OCI-LY1 (cell line): ENCODE data around the gene ZNF668.

Experiments
- H2AFZ ChIP-seq: fragments of 200-600 bp; sonication (generic), shearing (Covaris generic); 2 replicates; pipeline ENCODE4 v1.6.0; 2014; ENCODE audit warnings: antibody characterized with exemption, mild to moderate bottlenecking, low read length
- H3F3A ChIP-seq: fragments of 200-600 bp; sonication (generic), shearing (Covaris generic); 2 replicates; pipeline ENCODE4 v1.6.0; 2014; ENCODE audit warnings: mild to moderate bottlenecking, antibody characterized with exemption, low read length, moderate library complexity; ENCODE audit not compliant: insufficient read depth
- H3K27ac ChIP-seq: fragments of 200-600 bp; sonication (generic); 2 replicates; pipeline ENCODE4 v1.5.1; 2014; ENCODE audit warnings: low read length, mixed run types, mild to moderate bottlenecking, low read depth; ENCODE audit not compliant: poor library complexity, severe bottlenecking
- H3K27me3 ChIP-seq: fragments of 200-600 bp; sonication (generic); 2 replicates; pipeline ENCODE4 v1.6.0; 2014; ENCODE audit warnings: antibody characterized with exemption, mild to moderate bottlenecking, low read length, moderate library complexity; ENCODE audit not compliant: insufficient read depth
- H3K36me3 ChIP-seq: fragments of 200-600 bp; sonication (generic); 2 replicates; pipeline ENCODE4 v1.6.1; 2014; ENCODE audit warnings: mild to moderate bottlenecking, antibody characterized with exemption, low read length, moderate library complexity, mixed read lengths; ENCODE audit not compliant: insufficient read depth
- H3K4me1 ChIP-seq: fragments of 200-600 bp; sonication (generic); 2 replicates; pipeline ENCODE4 v1.5.1; 2014; ENCODE audit warnings: mild to moderate bottlenecking, low read length, moderate library complexity; ENCODE audit not compliant: insufficient read depth, severe bottlenecking
- H3K4me2 ChIP-seq: fragments of 200-600 bp; sonication (generic), shearing (Covaris generic); 2 replicates; pipeline ENCODE4 v1.6.1; 2014; ENCODE audit warnings: low read length
- H3K4me3 ChIP-seq: fragments of 200-600 bp; sonication (generic); 2 replicates; pipeline ENCODE4 v1.5.1; 2014; ENCODE audit warnings: low read length, low read depth, mild to moderate bottlenecking, mixed read lengths; ENCODE audit not compliant: poor library complexity, severe bottlenecking
- H3K79me2 ChIP-seq: fragments of 200-600 bp; shearing (Covaris generic); 2 replicates; pipeline ENCODE4 v1.6.1; 2016; ENCODE audit warnings: mixed run types, low read length, mixed read lengths; ENCODE audit not compliant: insufficient read depth
- H3K9ac ChIP-seq: fragments of 200-600 bp; sonication (generic), shearing (Covaris generic); 2 replicates; pipeline ENCODE4 v1.6.1; 2014; ENCODE audit warnings: mild to moderate bottlenecking, low read length, mixed read lengths
- H3K9me2 ChIP-seq: fragments of 200-600 bp; sonication (generic), shearing (Covaris generic); 2 replicates; pipeline ENCODE4 v1.6.1; 2014; ENCODE audit warnings: low read depth, mild to moderate bottlenecking, low read length, mixed read lengths
- H3K9me3 ChIP-seq: fragments of 200-600 bp; shearing (Covaris generic); 2 replicates; pipeline ENCODE4 v1.6.1; 2014; ENCODE audit warnings: low read length, mixed read lengths
- H4K20me1 ChIP-seq: fragments of 200-600 bp; sonication (generic), shearing (Covaris generic); 2 replicates; pipeline ENCODE4 v1.6.0; 2016; ENCODE audit warnings: mild to moderate bottlenecking, low read length; ENCODE audit not compliant: insufficient read depth
- EZH2 ChIP-seq: fragments of 200-600 bp; sonication (generic), shearing (Covaris generic); IDR thresholded peaks from 2 replicates; pipeline ENCODE4 v1.8.0; 2017; ENCODE audit warnings: borderline replicate concordance, mixed run types, mild to moderate bottlenecking, antibody characterized with exemption, low read length, moderate library complexity, mixed read lengths
- TF ChIP-seq, protein P1 (sequence below): fragments of 200-600 bp; sonication (generic), shearing (Covaris generic); IDR thresholded peaks from 2 replicates; pipeline ENCODE4 v1.5.1; 2017; ENCODE audit warnings: mild to moderate bottlenecking, antibody characterized with exemption, low read length, moderate library complexity, mixed read lengths

The ZNF668 gene

DNA sequence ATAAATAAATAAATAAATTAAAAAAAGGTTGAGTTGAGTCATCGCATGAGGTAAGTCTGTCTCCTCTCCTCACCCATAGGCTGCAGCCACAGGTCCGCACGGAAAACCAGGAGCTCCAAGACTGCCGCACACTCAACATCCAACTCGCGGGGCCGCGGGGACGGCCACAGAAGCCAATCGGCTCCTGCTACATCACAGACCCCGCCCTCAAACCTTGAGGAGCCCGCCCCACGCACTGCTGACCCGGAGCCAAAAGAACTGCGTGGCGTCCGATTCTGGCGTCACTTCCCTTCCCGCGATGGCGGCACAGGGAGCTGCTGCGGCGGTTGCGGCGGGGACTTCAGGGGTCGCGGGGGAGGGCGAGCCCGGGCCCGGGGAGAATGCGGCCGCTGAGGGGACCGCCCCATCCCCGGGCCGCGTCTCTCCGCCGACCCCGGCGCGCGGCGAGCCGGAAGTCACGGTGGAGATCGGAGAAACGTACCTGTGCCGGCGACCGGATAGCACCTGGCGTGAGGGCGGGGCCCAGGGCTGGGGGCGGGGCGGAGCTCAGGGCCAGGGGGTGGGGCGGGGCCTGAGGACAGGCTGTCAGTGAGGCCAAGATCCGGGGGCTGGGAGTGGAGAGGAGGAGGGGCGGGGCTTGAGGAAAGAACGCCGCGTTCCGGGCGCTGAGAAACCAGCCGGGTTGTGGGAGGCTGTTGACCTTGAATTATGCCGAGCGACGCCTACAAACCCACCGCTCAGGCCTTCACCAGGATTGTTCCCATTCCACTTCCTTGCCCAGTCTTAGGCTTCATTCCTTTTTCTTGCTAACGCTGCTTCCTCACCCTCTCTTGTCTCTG is 43.6 kb upstream of the ZNF668 start, which contains the start of gene KAT8:
Gene KAT8, plus strand, starts transcription at position 281 of the 839 bp plus-strand sequence. Its CDS starts 18 bp downstream, at position 299.
- no peaks in the 10 kb centered on the region for H3K9me3 ChIP-seq
- H3K4me3 ChIP-seq: peak within 1 kb of the TSS; percentile 87
- H3K9me2 ChIP-seq: no peaks in the 10 kb centered on the region
- H4K20me1 ChIP-seq: no peaks in the 10 kb centered on the region
- H3K9ac ChIP-seq: peak within 1 kb of the TSS; percentile 86
- no peaks in the 10 kb centered on the region for H3K27me3 ChIP-seq
- no peaks in the 10 kb centered on the region for H3F3A ChIP-seq
- TF ChIP-seq, protein P1, sequence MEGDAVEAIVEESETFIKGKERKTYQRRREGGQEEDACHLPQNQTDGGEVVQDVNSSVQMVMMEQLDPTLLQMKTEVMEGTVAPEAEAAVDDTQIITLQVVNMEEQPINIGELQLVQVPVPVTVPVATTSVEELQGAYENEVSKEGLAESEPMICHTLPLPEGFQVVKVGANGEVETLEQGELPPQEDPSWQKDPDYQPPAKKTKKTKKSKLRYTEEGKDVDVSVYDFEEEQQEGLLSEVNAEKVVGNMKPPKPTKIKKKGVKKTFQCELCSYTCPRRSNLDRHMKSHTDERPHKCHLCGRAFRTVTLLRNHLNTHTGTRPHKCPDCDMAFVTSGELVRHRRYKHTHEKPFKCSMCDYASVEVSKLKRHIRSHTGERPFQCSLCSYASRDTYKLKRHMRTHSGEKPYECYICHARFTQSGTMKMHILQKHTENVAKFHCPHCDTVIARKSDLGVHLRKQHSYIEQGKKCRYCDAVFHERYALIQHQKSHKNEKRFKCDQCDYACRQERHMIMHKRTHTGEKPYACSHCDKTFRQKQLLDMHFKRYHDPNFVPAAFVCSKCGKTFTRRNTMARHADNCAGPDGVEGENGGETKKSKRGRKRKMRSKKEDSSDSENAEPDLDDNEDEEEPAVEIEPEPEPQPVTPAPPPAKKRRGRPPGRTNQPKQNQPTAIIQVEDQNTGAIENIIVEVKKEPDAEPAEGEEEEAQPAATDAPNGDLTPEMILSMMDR: no peak
- no peak for TF ChIP-seq EZH2
- peaks cover 44% of the 10 kb centered on the region for H3K36me3 ChIP-seq
- H2AFZ ChIP-seq: no peak within 1 kb of the TSS
- H3K4me2 ChIP-seq: peak within 1 kb of the TSS; percentile 96
- H3K4me1 ChIP-seq: peaks cover 16% of the 10 kb centered on the region
- H3K79me2 ChIP-seq: peaks cover 7% of the 10 kb centered on the region; the same call in 1 of the 2 replicates
- peak within 1 kb of the TSS; percentile 40 for H3K27ac ChIP-seq

DNA sequence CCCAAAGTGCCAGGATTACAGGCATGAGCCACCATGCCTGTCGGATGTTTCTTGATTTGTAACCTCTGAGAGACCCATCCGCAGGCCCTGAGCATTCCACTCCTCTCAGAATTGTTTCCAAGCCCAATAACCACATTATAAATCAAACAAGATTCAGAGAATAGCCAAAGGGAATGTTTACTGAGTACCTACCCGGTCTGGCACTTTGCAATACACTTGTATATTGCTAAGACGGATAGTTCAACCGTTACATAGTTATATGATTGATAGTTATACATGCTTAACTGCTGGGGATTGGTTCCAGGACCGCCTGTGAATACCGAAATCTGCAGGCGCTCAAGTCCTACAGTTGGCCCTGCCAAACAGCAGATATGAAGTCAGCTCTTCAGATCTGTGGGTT is 40.4 kb upstream of the ZNF668 start:
- H3K4me1 ChIP-seq: peaks cover 16% of the 10 kb centered on the region
- H3K27me3 ChIP-seq: no peaks in the 10 kb centered on the region
- H3K9me3 ChIP-seq: no peaks in the 10 kb centered on the region
- peaks cover 38% of the 10 kb centered on the region for H3K36me3 ChIP-seq
- H4K20me1 ChIP-seq: no peaks in the 10 kb centered on the region
- peaks cover 7% of the 10 kb centered on the region; the same call in 1 of the 2 replicates for H3K79me2 ChIP-seq
- no peak overlapping the region for H3K4me2 ChIP-seq
- H2AFZ ChIP-seq: no peak overlapping the region
- no peaks in the 10 kb centered on the region for H3K9me2 ChIP-seq
- H3F3A ChIP-seq: no peaks in the 10 kb centered on the region
- H3K9ac ChIP-seq: no peak overlapping the region
- TF ChIP-seq EZH2: no peak
- H3K27ac ChIP-seq: no peak overlapping the region
- H3K4me3 ChIP-seq: no peak overlapping the region

DNA sequence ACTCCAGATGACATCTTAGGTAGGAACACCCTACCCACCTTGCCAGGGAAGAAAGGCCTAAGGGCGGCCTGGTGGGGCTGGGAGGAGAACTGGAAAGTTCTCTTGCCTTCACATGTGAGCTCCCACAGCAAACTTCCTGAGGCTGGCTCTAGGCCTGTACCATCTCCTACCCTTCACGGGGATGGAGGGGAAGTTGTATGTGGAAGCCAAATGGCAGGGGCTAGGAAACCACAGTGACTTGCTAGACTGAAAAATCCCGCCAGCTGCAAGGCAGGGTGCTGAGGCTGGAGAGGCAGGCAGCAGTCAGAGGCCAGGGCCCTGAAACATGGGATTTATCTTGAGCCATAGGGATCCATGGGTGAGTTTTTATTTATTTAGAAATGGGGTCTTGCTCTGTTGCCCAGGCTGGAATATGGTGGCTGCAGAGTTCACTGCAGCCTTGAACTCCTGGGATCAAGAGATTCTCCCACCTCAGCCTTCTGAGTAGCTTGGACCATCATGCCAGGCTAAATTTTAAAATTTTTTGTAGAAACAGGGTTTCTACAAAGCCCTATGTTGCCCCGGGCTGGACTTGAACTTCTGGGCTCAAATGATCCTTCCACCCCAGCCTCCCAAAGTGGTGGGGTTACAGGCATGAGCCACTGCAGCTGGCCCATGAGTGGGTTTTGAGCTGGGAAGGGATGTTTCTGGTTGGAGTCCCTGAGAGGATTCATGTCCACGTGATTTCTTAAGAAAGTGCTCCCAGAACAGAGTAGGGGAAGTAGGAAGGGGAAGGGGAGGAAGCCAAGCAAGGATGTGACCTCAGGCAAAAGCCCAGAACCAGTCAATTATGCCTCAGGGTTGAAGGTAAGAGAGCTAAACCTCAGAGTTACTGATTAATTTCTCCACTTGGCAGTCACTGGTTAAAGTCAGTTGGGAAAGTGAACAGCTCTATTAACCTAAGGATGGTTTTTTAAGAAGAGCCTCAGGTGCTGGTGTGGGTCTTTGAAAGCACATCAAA is 39.4 kb upstream of the ZNF668 start:
- Histone ChIP-seq H3K27ac (no peak overlapping the region), H3F3A (no peaks in the 10 kb centered on the region), H3K9me3 (no peaks in the 10 kb centered on the region), H3K9me2 (no peaks in the 10 kb centered on the region), H3K36me3 (peaks cover 34% of the 10 kb centered on the region), H3K27me3 (no peaks in the 10 kb centered on the region), H3K4me3 (no peak overlapping the region), H3K4me1 (peaks cover 21% of the 10 kb centered on the region), H3K79me2 (peaks cover 5% of the 10 kb centered on the region; the same call in 1 of the 2 replicates), H3K9ac (no peak overlapping the region), H4K20me1 (no peaks in the 10 kb centered on the region), H2AFZ (no peak overlapping the region), H3K4me2 (no peak overlapping the region)
- no peak for TF ChIP-seq EZH2
- TF ChIP-seq, protein P1: no peak
